ENCODE measurements around the gene NPEPL1. TPM values are rescaled to one million over a fixed set of nuclear protein-coding genes. Genes with fewer than 3 reads are reported as not detected.

NPEPL1 gene
- total RNA-seq, 2 donors from 2014 or later, result 25.7 to 29.0 TPM

- Mint-ChIP-seq H3K27me3 (ENCODE audit: low read depth) (no peaks in the 10 kb centered on the region), H3K36me3 (ENCODE audit: insufficient read depth in 2 of 2) (peaks cover 3 to 5% of the 10 kb centered on the region in 2 donors), H3K4me1 (ENCODE audit: low read depth) (peaks cover 12% of the 10 kb centered on the region), H3K27ac (no peak overlapping the region), H3K4me3 (no peak overlapping the region), H3K9me3 (no peaks in the 10 kb centered on the region)
- ATAC-seq (replicated peaks in 1 of 2) (no peak), DNase-seq (no peak)
Measured at GRCh38 chr20:58702859-58703648, 10.5 kb downstream of the NPEPL1 start.

GRCh38 chr20:58703765-58704371 is 11.3 kb downstream of the NPEPL1 start:
- no peaks in the 10 kb centered on the region for H3K27me3 Mint-ChIP-seq (ENCODE audit: low read depth)
- peaks cover 12% of the 10 kb centered on the region for H3K4me1 Mint-ChIP-seq (ENCODE audit: low read depth)
- ATAC-seq (replicated peaks in 1 of 2) (no peak), DNase-seq (no peak)
- H3K27ac Mint-ChIP-seq, result no peak overlapping the region
- no peaks in the 10 kb centered on the region for H3K9me3 Mint-ChIP-seq
- H3K4me3 Mint-ChIP-seq, result no peak overlapping the region
- peaks cover 3 to 5% of the 10 kb centered on the region in 2 donors for H3K36me3 Mint-ChIP-seq (ENCODE audit: insufficient read depth in 2 of 2)

GRCh38 chr20:58705208-58705926 is 12.8 kb downstream of the NPEPL1 start:
- no peak overlapping the region for H3K4me3 Mint-ChIP-seq
- H3K27ac Mint-ChIP-seq, result no peak overlapping the region
- H3K27me3 Mint-ChIP-seq (ENCODE audit: low read depth), result no peaks in the 10 kb centered on the region
- no peaks in the 10 kb centered on the region for H3K9me3 Mint-ChIP-seq
- ATAC-seq (replicated peaks in 1 of 2) (no peak), DNase-seq (no peak)
- peaks cover 3% of the 10 kb centered on the region for H3K4me1 Mint-ChIP-seq (ENCODE audit: low read depth)
- H3K36me3 Mint-ChIP-seq (ENCODE audit: insufficient read depth in 2 of 2), result peaks cover 2 to 5% of the 10 kb centered on the region in 2 donors

GRCh38 chr20:58706150-58706892 is 13.7 kb downstream of the NPEPL1 start:
- no peaks in the 10 kb centered on the region for H3K9me3 Mint-ChIP-seq
- no peaks in the 10 kb centered on the region for H3K4me1 Mint-ChIP-seq (ENCODE audit: low read depth)
- H3K27ac Mint-ChIP-seq, result no peak overlapping the region
- no peak overlapping the region for H3K4me3 Mint-ChIP-seq
- peaks cover 2 to 5% of the 10 kb centered on the region in 2 donors for H3K36me3 Mint-ChIP-seq (ENCODE audit: insufficient read depth in 2 of 2)
- no peak for DNase-seq
- H3K27me3 Mint-ChIP-seq (ENCODE audit: low read depth), result no peaks in the 10 kb centered on the region
- no peak for ATAC-seq (replicated peaks in 1 of 2)

GRCh38 chr20:58706975-58707681 is 14.5 kb downstream of the NPEPL1 start:
- Mint-ChIP-seq H3K36me3 (ENCODE audit: insufficient read depth in 2 of 2) (peaks cover 2 to 5% of the 10 kb centered on the region in 2 donors), H3K4me1 (ENCODE audit: low read depth) (no peaks in the 10 kb centered on the region), H3K27me3 (ENCODE audit: low read depth) (no peaks in the 10 kb centered on the region), H3K27ac (no peak overlapping the region), H3K4me3 (no peak overlapping the region), H3K9me3 (no peaks in the 10 kb centered on the region)
- DNase-seq, result no peak
- no peak for ATAC-seq (replicated peaks in 1 of 2)

GRCh38 chr20:58707770-58708169 is 15.2 kb downstream of the NPEPL1 start:
- no peaks in the 10 kb centered on the region for H3K9me3 Mint-ChIP-seq
- H3K4me3 Mint-ChIP-seq, result no peak overlapping the region
- peaks cover 2% of the 10 kb centered on the region in 2 donors for H3K36me3 Mint-ChIP-seq (ENCODE audit: insufficient read depth in 2 of 2)
- no peaks in the 10 kb centered on the region for H3K4me1 Mint-ChIP-seq (ENCODE audit: low read depth)
- no peak for DNase-seq
- no peak for ATAC-seq (replicated peaks in 1 of 2)
- no peaks in the 10 kb centered on the region for H3K27me3 Mint-ChIP-seq (ENCODE audit: low read depth)
- no peak overlapping the region for H3K27ac Mint-ChIP-seq

- no peak for DNase-seq
Measured at GRCh38 chr20:58708246-58708931, 15.8 kb downstream of the NPEPL1 start.

GRCh38 chr20:58709013-58709702 is 16.6 kb downstream of the NPEPL1 start:
- Mint-ChIP-seq H3K4me1 (ENCODE audit: low read depth) (no peaks in the 10 kb centered on the region), H3K27me3 (ENCODE audit: low read depth) (no peaks in the 10 kb centered on the region), H3K36me3 (ENCODE audit: insufficient read depth in 2 of 2) (peaks cover 0 to 1% of the 10 kb centered on the region in 2 donors), H3K27ac (no peak overlapping the region), H3K4me3 (no peak overlapping the region), H3K9me3 (no peaks in the 10 kb centered on the region)
- no peak for ATAC-seq (replicated peaks in 1 of 2)
- DNase-seq, result no peak

More at GRCh38 chr20:58708246-58708931, 15.8 kb downstream of the NPEPL1 start:
- H3K27ac Mint-ChIP-seq, result no peak overlapping the region
- H3K9me3 Mint-ChIP-seq, result no peaks in the 10 kb centered on the region
- no peak overlapping the region for H3K4me3 Mint-ChIP-seq
- peaks cover 1% of the 10 kb centered on the region in 2 donors for H3K36me3 Mint-ChIP-seq (ENCODE audit: insufficient read depth in 2 of 2)
- H3K4me1 Mint-ChIP-seq (ENCODE audit: low read depth), result no peaks in the 10 kb centered on the region
- H3K27me3 Mint-ChIP-seq (ENCODE audit: low read depth), result no peaks in the 10 kb centered on the region
- ATAC-seq (replicated peaks in 1 of 2), result no peak

- ATAC-seq (replicated peaks in 1 of 2) (no peak), DNase-seq (no peak)
- Mint-ChIP-seq H3K4me3 (no peak overlapping the region), H3K4me1 (ENCODE audit: low read depth) (no peaks in the 10 kb centered on the region), H3K27ac (no peak overlapping the region), H3K9me3 (no peaks in the 10 kb centered on the region), H3K27me3 (ENCODE audit: low read depth) (no peaks in the 10 kb centered on the region), H3K36me3 (ENCODE audit: insufficient read depth in 2 of 2) (no peaks in the 10 kb centered on the region)
Measured at GRCh38 chr20:58709703-58710039, 17.1 kb downstream of the NPEPL1 start.

GRCh38 chr20:58710481-58711265 is 18.1 kb downstream of the NPEPL1 start:
- Mint-ChIP-seq H3K4me1 (ENCODE audit: low read depth) (no peaks in the 10 kb centered on the region), H3K36me3 (ENCODE audit: insufficient read depth in 2 of 2) (no peaks in the 10 kb centered on the region), H3K4me3 (no peak overlapping the region), H3K27ac (no peak overlapping the region), H3K9me3 (no peaks in the 10 kb centered on the region), H3K27me3 (ENCODE audit: low read depth) (no peaks in the 10 kb centered on the region)
- DNase-seq (peak in 1 of 2 donors; percentile 0), ATAC-seq (replicated peaks in 1 of 2) (no peak)

Data from activated T-cell treated with anti-CD3 and anti-CD28 coated beads, Interleukin-2, amount 50 U/mL, for 72 hours (primary cell).